Tibial nerve (tissue), 4 donors: ENCODE results near the gene NCOA3. TPM values are rescaled to one million over a fixed set of nuclear protein-coding genes. Genes with fewer than 3 reads are reported as not detected.

ENCODE experiments used
- DNase-seq, 2 donors: peaks; one replicate each; pipeline ENCODE4 v3.0.0-alpha.2; 2019; ENCODE audit warnings: low spot score in 2 of 2
- H3K27ac ChIP-seq, 4 donors: fragments of 200-600 bp; sonication (generic) in 3 of 4; one replicate each; pipeline ENCODE4 v1.5.1; 2017 to 2019; ENCODE audit warnings: mild to moderate bottlenecking in 1 of 4
- H3K27me3 ChIP-seq, 2 donors: fragments of 200-600 bp; sonication (generic) in 1 of 2; one replicate each; pipeline versions ENCODE4 v1.5.1 to v1.6.0; 2017 to 2019
- H3K36me3 ChIP-seq, 3 donors: fragments of 200-600 bp; sonication (generic); one replicate each; pipeline ENCODE4 v1.5.1; 2018 to 2019
- H3K4me1 ChIP-seq, 4 donors: fragments of 200-600 bp; sonication (generic) in 3 of 4; one replicate each; pipeline ENCODE4 v1.5.1; 2017 to 2019
- H3K4me3 ChIP-seq, 4 donors: fragments of 200-600 bp; sonication (generic) in 3 of 4; one replicate each; pipeline ENCODE4 v1.5.1; 2017 to 2019; ENCODE audit warnings: mild to moderate bottlenecking in 1 of 4, moderate library complexity in 1 of 4
- H3K9me3 ChIP-seq, 4 donors: fragments of 200-600 bp; sonication (generic) in 3 of 4; one replicate each; pipeline ENCODE4 v1.5.1; 2017 to 2019
- CTCF ChIP-seq, 5 experiments: fragments of 200-600 bp in 3 of 5; fragments of 450-650 bp in 2 of 5; sonication (generic) in 3 of 5; IDR thresholded peaks; one replicate each; pipeline ENCODE4 v1.5.1; 2016 to 2019; ENCODE audit warnings: antibody characterized with exemption in 5 of 5, mild to moderate bottlenecking in 3 of 5, moderate library complexity in 2 of 5
- EP300 ChIP-seq, 2 donors: sonication (generic); formaldehyde crosslinking; IDR thresholded peaks; one replicate each; pipeline ENCODE4 v1.6.1; 2017; ENCODE audit warnings: antibody characterized with exemption in 2 of 2, mild to moderate bottlenecking in 1 of 2
- POLR2A ChIP-seq, 2 donors: fragments of 450-650 bp; IDR thresholded peaks; one replicate each; pipeline ENCODE4 v1.6.1; 2017; ENCODE audit warnings: antibody characterized with exemption in 2 of 2, mild to moderate bottlenecking in 2 of 2, moderate library complexity in 2 of 2
- WGBS, 2 donors: methylation state at CpG; one replicate each; pipeline ENCODE4 v1.1.5; 2018; 5-methylcytosine and 5-hydroxymethylcytosine counted together
- total RNA-seq, 4 donors: library from RNA; depleted of rRNA; stranded (reverse); fragments of >200 nt; gene quantifications; one replicate each; pipeline ENCODE4 v1.1.0, GENCODE V29; 2016

NCOA3 gene
- total RNA-seq, 4 donors from 2014 or later, result 38.0 to 48.9 (median 40.7) TPM

- TF ChIP-seq POLR2A (IDR thresholded peaks at IDR 0.05) (no peak), CTCF (IDR thresholded peaks at IDR 0.05) (no peak), EP300 (IDR thresholded peaks at IDR 0.05) (no peak)
Observed at GRCh38 chr20:47581090-47581489, 79.4 kb downstream of the NCOA3 start.

GRCh38 chr20:47583551-47583950 is 81.9 kb downstream of the NCOA3 start:
- 100% methylated on average over 2 of the region's 2 CpGs for WGBS, 2 donors

More at GRCh38 chr20:47581090-47581489, 79.4 kb downstream of the NCOA3 start:
- 83 to 86% methylated on average over 2 of the region's 2 CpGs for WGBS, 2 donors
- Histone ChIP-seq H3K4me3 (no peak overlapping the region), H3K27ac (no peak overlapping the region), H3K9me3 (no peaks in the 10 kb centered on the region), H3K4me1 (peaks cover 0 to 73% (median 39%) of the 10 kb centered on the region in 4 donors), H3K36me3 (peaks cover 0 to 3% (median 0%) of the 10 kb centered on the region in 3 donors), H3K27me3 (no peaks in the 10 kb centered on the region)
- DNase-seq, result no peak

GRCh38 chr20:47585087-47585747 is 83.5 kb downstream of the NCOA3 start:
- DNase-seq, result no peak
- Histone ChIP-seq H3K4me3 (no peak overlapping the region), H3K27ac (no peak overlapping the region), H3K9me3 (no peaks in the 10 kb centered on the region), H3K4me1 (peaks cover 0 to 50% (median 10%) of the 10 kb centered on the region in 4 donors), H3K36me3 (peaks cover 0 to 13% (median 0%) of the 10 kb centered on the region in 3 donors), H3K27me3 (no peaks in the 10 kb centered on the region)
- no peak for TF ChIP-seq CTCF (IDR thresholded peaks at IDR 0.05)
- no peak for TF ChIP-seq EP300 (IDR thresholded peaks at IDR 0.05)
- no peak for TF ChIP-seq POLR2A (IDR thresholded peaks at IDR 0.05)
- WGBS, 2 donors, result 79 to 82% methylated on average over 10 of the region's 10 CpGs

More at GRCh38 chr20:47583551-47583950, 81.9 kb downstream of the NCOA3 start:
- Histone ChIP-seq H3K4me3 (no peak overlapping the region), H3K36me3 (peaks cover 0 to 5% (median 0%) of the 10 kb centered on the region in 3 donors), H3K9me3 (no peaks in the 10 kb centered on the region), H3K4me1 (peaks cover 0 to 64% (median 24%) of the 10 kb centered on the region in 4 donors), H3K27me3 (no peaks in the 10 kb centered on the region), H3K27ac (no peak overlapping the region)
- no peak for DNase-seq
- no peak for TF ChIP-seq CTCF (IDR thresholded peaks at IDR 0.05)
- TF ChIP-seq EP300 (IDR thresholded peaks at IDR 0.05), result no peak
- no peak for TF ChIP-seq POLR2A (IDR thresholded peaks at IDR 0.05)

- no peaks in the 10 kb centered on the region for H3K9me3 ChIP-seq
- H3K27ac ChIP-seq, result no peak overlapping the region
- H3K4me3 ChIP-seq, result no peak overlapping the region
- TF ChIP-seq EP300 (IDR thresholded peaks at IDR 0.05) (no peak), CTCF (IDR thresholded peaks at IDR 0.05) (no peak), POLR2A (IDR thresholded peaks at IDR 0.05) (no peak)
- no peak for DNase-seq
- 36 to 39% methylated on average over 6 of the region's 6 CpGs for WGBS, 2 donors
- H3K36me3 ChIP-seq, result peaks cover 0 to 13% (median 0%) of the 10 kb centered on the region in 3 donors
- H3K4me1 ChIP-seq, result peaks cover 0 to 45% (median 6%) of the 10 kb centered on the region in 4 donors
- no peaks in the 10 kb centered on the region for H3K27me3 ChIP-seq
Observed at GRCh38 chr20:47586649-47587294, 85.1 kb downstream of the NCOA3 start.

- no peak overlapping the region for H3K27ac ChIP-seq
- WGBS, 2 donors, result 96% methylated on average over 8 of the region's 8 CpGs
- H3K4me3 ChIP-seq, result no peak overlapping the region
- no peaks in the 10 kb centered on the region for H3K9me3 ChIP-seq
- TF ChIP-seq EP300 (IDR thresholded peaks at IDR 0.05), result no peak
- no peak for TF ChIP-seq POLR2A (IDR thresholded peaks at IDR 0.05)
- TF ChIP-seq CTCF (IDR thresholded peaks at IDR 0.05), result no peak
- H3K27me3 ChIP-seq, result no peaks in the 10 kb centered on the region
- H3K36me3 ChIP-seq, result peaks cover 0 to 13% (median 0%) of the 10 kb centered on the region in 3 donors
- peaks cover 0 to 37% (median 6%) of the 10 kb centered on the region in 4 donors for H3K4me1 ChIP-seq
- no peak for DNase-seq
Observed at GRCh38 chr20:47588158-47588557, 86.5 kb downstream of the NCOA3 start.
